K562 (cell line): Measurements from ENCODE around the gene SPI1. TPM values are rescaled to one million over a fixed set of nuclear protein-coding genes. Genes with fewer than 3 reads are reported as not detected.

Source experiments
- microRNA-seq: library from miRNA; unstranded; fragments of <30 nt; microRNA quantifications from one replicate; pipeline ENCODE4, GENCODE V29; 2018; ENCODE audit warnings: borderline microRNAs expressed
- polyA plus RNA-seq, 8 experiments: library from polyadenylated mRNA; depleted of rRNA in 4 of 8; stranded (reverse) in 5 of 8; unstranded in 3 of 8; fragments of >200 nt; fragmentation: Nextera tagmentation in 2 of 8; fragmentation: Illumina TruSeq in 1 of 8; extraction: Ambion mirVana in 2 of 8; extraction: Trizol in 1 of 8; gene quantifications; 2 replicates each; pipeline versions ENCODE4 v1.2.1 to v1.2.3, GENCODE V29; 2011 to 2014; ENCODE audit warnings: inconsistent platforms in 1 of 8, missing spikeins in 1 of 8
- small RNA-seq: library from RNA; depleted of rRNA; stranded (forward); fragments of <200 nt; gene quantifications from one replicate; pipeline ENCODE3, GENCODE V24; 2014
- total RNA-seq, 7 experiments: library from RNA; depleted of rRNA in 6 of 7; stranded (reverse); fragments of >200 nt in 6 of 7; fragmentation: Illumina TruSeq in 2 of 7; extraction: Trizol in 2 of 7; gene quantifications; 2 replicates each; pipeline versions ENCODE4 v1.2.1 to v1.2.3, GENCODE V29; 2011 to 2021; ENCODE audit warnings: low replicate concordance in 1 of 7

Gene SPI1
- total and polyA plus RNA-seq, 9 of the 15 experiments (the other 6 are each of a cell fraction or from before 2014, with no cell fraction given), result 0.10 to 33.7 (median 10.3) TPM

Small RNA genes lying within 50 kb of the gene (microRNA-seq; reads per million reads assigned to microRNA genes)
- gene MIR4487, result not detected

Small RNA genes lying within 50 kb of the gene (small RNA-seq; reads per million reads assigned to genes)
- gene MIR4487, result not detected

Other genes with a start within 250 kb of the SPI1 start
Only the 7 nearest of the 16 such genes appear.
- gene ACP2, start 129.7 kb downstream of the SPI1 start, total RNA-seq (2014; rRNA removed), result 14.3 and 16.2 TPM in 2 replicates
- 7.1 and 8.6 TPM in 2 replicates for gene ACP2, start 129.7 kb downstream of the SPI1 start, total RNA-seq (2014; rRNA removed; fragmentation: Illumina TruSeq; extraction: Trizol)
- gene ACP2, start 129.7 kb downstream of the SPI1 start, total RNA-seq (2015; rRNA removed; fragmentation: Illumina TruSeq; extraction: Trizol), result 11.6 and 12.1 TPM in 2 replicates
- gene ACP2, start 129.7 kb downstream of the SPI1 start, total RNA-seq (2021), result 17.8 and 20.0 TPM in 2 replicates
- 7.0 and 10.4 TPM in 2 replicates for gene ACP2, start 129.7 kb downstream of the SPI1 start, polyA plus RNA-seq (2011; rRNA removed)
- gene ACP2, start 129.7 kb downstream of the SPI1 start, polyA plus RNA-seq (2014; fragmentation: Illumina TruSeq; extraction: Trizol), result 14.0 and 19.1 TPM in 2 replicates
- gene ACP2, start 129.7 kb downstream of the SPI1 start, polyA plus RNA-seq (2014; fragmentation: Nextera tagmentation; extraction: Ambion mirVana), result 1 to 10 TPM; 1.9 to 2.2 TPM
- gene ACP2, start 129.7 kb downstream of the SPI1 start, polyA plus RNA-seq (2014; rRNA removed), result 12.4 and 14.4 TPM in 2 replicates
- 11.9 and 16.0 TPM in 2 replicates for gene NR1H3, start 120.6 kb downstream of the SPI1 start, total RNA-seq (2014; rRNA removed)
- 6.6 and 8.2 TPM in 2 replicates for gene NR1H3, start 120.6 kb downstream of the SPI1 start, total RNA-seq (2014; rRNA removed; fragmentation: Illumina TruSeq; extraction: Trizol)
- 7.8 and 11.1 TPM in 2 replicates for gene NR1H3, start 120.6 kb downstream of the SPI1 start, total RNA-seq (2015; rRNA removed; fragmentation: Illumina TruSeq; extraction: Trizol)
- gene NR1H3, start 120.6 kb downstream of the SPI1 start, total RNA-seq (2021), result 15.9 and 16.5 TPM in 2 replicates
- 26.0 and 31.9 TPM in 2 replicates for gene NR1H3, start 120.6 kb downstream of the SPI1 start, polyA plus RNA-seq (2011; rRNA removed)
- 12.0 and 15.2 TPM in 2 replicates for gene NR1H3, start 120.6 kb downstream of the SPI1 start, polyA plus RNA-seq (2014; fragmentation: Illumina TruSeq; extraction: Trizol)
- gene NR1H3, start 120.6 kb downstream of the SPI1 start, polyA plus RNA-seq (2014; fragmentation: Nextera tagmentation; extraction: Ambion mirVana), result 10 to 100 TPM in 1 of 2 experiments, 1 to 10 TPM in 1; 9.8 to 10.4 TPM
- gene NR1H3, start 120.6 kb downstream of the SPI1 start, polyA plus RNA-seq (2014; rRNA removed), result 17.5 and 18.4 TPM in 2 replicates
- 33.6 and 34.4 TPM in 2 replicates for gene MADD, start 108.4 kb downstream of the SPI1 start, total RNA-seq (2014; rRNA removed)
- gene MADD, start 108.4 kb downstream of the SPI1 start, total RNA-seq (2014; rRNA removed; fragmentation: Illumina TruSeq; extraction: Trizol), result 22.2 and 22.6 TPM in 2 replicates
- 28.7 and 34.3 TPM in 2 replicates for gene MADD, start 108.4 kb downstream of the SPI1 start, total RNA-seq (2015; rRNA removed; fragmentation: Illumina TruSeq; extraction: Trizol)
- gene MADD, start 108.4 kb downstream of the SPI1 start, total RNA-seq (2021), result 53.6 and 57.6 TPM in 2 replicates
- gene MADD, start 108.4 kb downstream of the SPI1 start, polyA plus RNA-seq (2011; rRNA removed), result 37.0 and 54.1 TPM in 2 replicates
- 41.6 and 41.9 TPM in 2 replicates for gene MADD, start 108.4 kb downstream of the SPI1 start, polyA plus RNA-seq (2014; fragmentation: Illumina TruSeq; extraction: Trizol)
- 1 to 10 TPM in 1 of 2 experiments, under 1 TPM in 1; 0.68 to 3.2 TPM for gene MADD, start 108.4 kb downstream of the SPI1 start, polyA plus RNA-seq (2014; fragmentation: Nextera tagmentation; extraction: Ambion mirVana)
- gene MADD, start 108.4 kb downstream of the SPI1 start, polyA plus RNA-seq (2014; rRNA removed), result 43.4 and 47.6 TPM in 2 replicates
- not detected in 2 replicates for gene MYBPC3, start 25.8 kb downstream of the SPI1 start, total RNA-seq (2014; rRNA removed)
- gene MYBPC3, start 25.8 kb downstream of the SPI1 start, total RNA-seq (2014; rRNA removed; fragmentation: Illumina TruSeq; extraction: Trizol), result not detected in 2 replicates
- gene MYBPC3, start 25.8 kb downstream of the SPI1 start, total RNA-seq (2015; rRNA removed; fragmentation: Illumina TruSeq; extraction: Trizol), result not detected in 2 replicates
- gene MYBPC3, start 25.8 kb downstream of the SPI1 start, total RNA-seq (2021), result not detected in 2 replicates
- 0.07 TPM in 1 of 2 replicates, not detected in the other for gene MYBPC3, start 25.8 kb downstream of the SPI1 start, polyA plus RNA-seq (2011; rRNA removed)
- gene MYBPC3, start 25.8 kb downstream of the SPI1 start, polyA plus RNA-seq (2014; fragmentation: Illumina TruSeq; extraction: Trizol), result not detected in 2 replicates
- not detected for gene MYBPC3, start 25.8 kb downstream of the SPI1 start, polyA plus RNA-seq (2014; fragmentation: Nextera tagmentation; extraction: Ambion mirVana)
- 0.01 TPM in 1 of 2 replicates, not detected in the other for gene MYBPC3, start 25.8 kb downstream of the SPI1 start, polyA plus RNA-seq (2014; rRNA removed)
- 9.5 and 14.0 TPM in 2 replicates for gene SLC39A13, start 30.0 kb upstream of the SPI1 start, total RNA-seq (2014; rRNA removed)
- gene SLC39A13, start 30.0 kb upstream of the SPI1 start, total RNA-seq (2014; rRNA removed; fragmentation: Illumina TruSeq; extraction: Trizol), result 0.61 and 1.3 TPM in 2 replicates
- gene SLC39A13, start 30.0 kb upstream of the SPI1 start, total RNA-seq (2015; rRNA removed; fragmentation: Illumina TruSeq; extraction: Trizol), result 3.2 TPM in 2 replicates
- gene SLC39A13, start 30.0 kb upstream of the SPI1 start, total RNA-seq (2021), result 10.9 TPM in 2 replicates
- 6.7 and 10.2 TPM in 2 replicates for gene SLC39A13, start 30.0 kb upstream of the SPI1 start, polyA plus RNA-seq (2011; rRNA removed)
- 2.8 and 7.3 TPM in 2 replicates for gene SLC39A13, start 30.0 kb upstream of the SPI1 start, polyA plus RNA-seq (2014; fragmentation: Illumina TruSeq; extraction: Trizol)
- under 1 TPM; 0.17 to 0.24 TPM for gene SLC39A13, start 30.0 kb upstream of the SPI1 start, polyA plus RNA-seq (2014; fragmentation: Nextera tagmentation; extraction: Ambion mirVana)
- gene SLC39A13, start 30.0 kb upstream of the SPI1 start, polyA plus RNA-seq (2014; rRNA removed), result 14.4 and 15.9 TPM in 2 replicates
- gene PSMC3, start 47.9 kb upstream of the SPI1 start, total RNA-seq (2014; rRNA removed), result 222 and 237 TPM in 2 replicates
- gene PSMC3, start 47.9 kb upstream of the SPI1 start, total RNA-seq (2014; rRNA removed; fragmentation: Illumina TruSeq; extraction: Trizol), result 311 and 382 TPM in 2 replicates
- gene PSMC3, start 47.9 kb upstream of the SPI1 start, total RNA-seq (2015; rRNA removed; fragmentation: Illumina TruSeq; extraction: Trizol), result 292 and 301 TPM in 2 replicates
- gene PSMC3, start 47.9 kb upstream of the SPI1 start, total RNA-seq (2021), result 189 and 211 TPM in 2 replicates
- gene PSMC3, start 47.9 kb upstream of the SPI1 start, polyA plus RNA-seq (2011; rRNA removed), result 126 and 240 TPM in 2 replicates
- 324 and 393 TPM in 2 replicates for gene PSMC3, start 47.9 kb upstream of the SPI1 start, polyA plus RNA-seq (2014; fragmentation: Illumina TruSeq; extraction: Trizol)
- 10 to 100 TPM; 44.3 to 98.5 TPM for gene PSMC3, start 47.9 kb upstream of the SPI1 start, polyA plus RNA-seq (2014; fragmentation: Nextera tagmentation; extraction: Ambion mirVana)
- gene PSMC3, start 47.9 kb upstream of the SPI1 start, polyA plus RNA-seq (2014; rRNA removed), result 262 and 265 TPM in 2 replicates
- gene RAPSN, start 70.6 kb upstream of the SPI1 start, total RNA-seq (2014; rRNA removed), result not detected in 2 replicates
- gene RAPSN, start 70.6 kb upstream of the SPI1 start, total RNA-seq (2014; rRNA removed; fragmentation: Illumina TruSeq; extraction: Trizol), result not detected in 2 replicates
- 0.11 TPM in 1 of 2 replicates, not detected in the other for gene RAPSN, start 70.6 kb upstream of the SPI1 start, total RNA-seq (2015; rRNA removed; fragmentation: Illumina TruSeq; extraction: Trizol)
- gene RAPSN, start 70.6 kb upstream of the SPI1 start, total RNA-seq (2021), result 0.13 TPM in 1 of 2 replicates, not detected in the other
- gene RAPSN, start 70.6 kb upstream of the SPI1 start, polyA plus RNA-seq (2011; rRNA removed), result 0.06 TPM in 1 of 2 replicates, not detected in the other
- gene RAPSN, start 70.6 kb upstream of the SPI1 start, polyA plus RNA-seq (2014; fragmentation: Illumina TruSeq; extraction: Trizol), result not detected in 2 replicates
- gene RAPSN, start 70.6 kb upstream of the SPI1 start, polyA plus RNA-seq (2014; fragmentation: Nextera tagmentation; extraction: Ambion mirVana), result not detected
- not detected in 2 replicates for gene RAPSN, start 70.6 kb upstream of the SPI1 start, polyA plus RNA-seq (2014; rRNA removed)